Aorta (tissue), 5 donors: Measurements from ENCODE around the gene AP4S1. TPM values are rescaled to one million over a fixed set of nuclear protein-coding genes. Genes with fewer than 3 reads are reported as not detected.
"Not testable (repeated sequence)": the region's sequence is repeated elsewhere in the genome, so short reads cannot be mapped to it uniquely, and the experiment has no call there.

ENCODE experiments used
- ATAC-seq: fragments of 200-7000 bp; cut with Tn5 transposase; one replicate; pipeline ENCODE4 v1.9.1; 2022; ENCODE audit warnings: moderate library complexity; ENCODE audit not compliant: low FRiP score
- DNase-seq, 2 donors: peaks; one replicate each; pipeline ENCODE4 v3.0.0-alpha.2; 2020
- H3K27ac ChIP-seq, 2 donors: one replicate each; pipeline ENCODE4 v1.5.1; 2013; ENCODE audit warnings: low read length in 2 of 2, mild to moderate bottlenecking in 2 of 2, moderate library complexity in 2 of 2, control low read depth in 1 of 2, inconsistent platforms in 1 of 2, low read depth in 1 of 2
- H3K27me3 ChIP-seq, 2 donors: one replicate each; pipeline ENCODE4 v1.6.1; 2013; ENCODE audit warnings: control low read depth in 1 of 2, low read length in 1 of 2, mild to moderate bottlenecking in 1 of 2, moderate library complexity in 1 of 2; ENCODE audit not compliant: insufficient read depth in 2 of 2, control insufficient read depth in 1 of 2
- H3K36me3 ChIP-seq, 2 donors: one replicate each; pipeline ENCODE4 v1.6.1; 2013; ENCODE audit warnings: control low read depth in 1 of 2, low read length in 1 of 2, mild to moderate bottlenecking in 1 of 2; ENCODE audit not compliant: insufficient read depth in 2 of 2, control insufficient read depth in 1 of 2
- H3K4me1 ChIP-seq, 2 donors: one replicate each; pipeline ENCODE4 v1.6.1; 2013; ENCODE audit warnings: low read length in 2 of 2, control low read depth in 1 of 2, mild to moderate bottlenecking in 1 of 2, moderate library complexity in 1 of 2; ENCODE audit not compliant: insufficient read depth in 2 of 2, control insufficient read depth in 1 of 2
- H3K4me3 ChIP-seq, 2 donors: one replicate each; pipeline ENCODE4 v1.5.1; 2013; ENCODE audit warnings: low read length in 2 of 2, control low read depth in 1 of 2, mild to moderate bottlenecking in 1 of 2
- H3K9me3 ChIP-seq: one replicate; pipeline ENCODE4 v1.6.1; 2013; ENCODE audit warnings: mild to moderate bottlenecking, low read length; ENCODE audit not compliant: control insufficient read depth
- WGBS, 2 donors: extraction: QIAGEN DNeasy Blood & Tissue Kit; methylation state at CpG; one replicate each; pipeline ENCODE4 v1.1.7; 2013; 5-methylcytosine and 5-hydroxymethylcytosine counted together
- intact Hi-C, 2 donors: fragments of 100-400 bp; cut with DNase I; formaldehyde crosslinking; loops; one replicate each; pipeline versions ENCODE4 v1.14.2 to v1.15.0; 2022
- polyA plus RNA-seq, 2 donors: library from polyadenylated mRNA; stranded (reverse); fragments of 200-250 nt; gene quantifications; one replicate each; pipeline ENCODE4 v1.2.3, GENCODE V29; 2013
- total RNA-seq, 2 donors: library from RNA; stranded (reverse); fragmentation: NEBNext Ultra II Directional; extraction: Animal tissue kit (Norgen Biotek cat#: 25700); gene quantifications; one replicate each; pipeline ENCODE4 v1.2.1, GENCODE V29; 2021
- donor health status: healthy with polysubstance abuse.
- donor health status: Bipolar disorder and iron deficiency.
- donor health status: DM: no; HTN: no; CAD: no.
- donor health status: DM: no; HTN: no; CAD: no.
- donor health status: DM: yes; HTN: yes; CAD: no.

Gene AP4S1
- total and polyA plus RNA-seq, 4 donors = 7.1 to 20.2 (median 9.9) TPM

- H3K4me3 ChIP-seq, intact Hi-C loops, H3K4me1 ChIP-seq, ATAC-seq, H3K27me3 ChIP-seq, H3K9me3 ChIP-seq, DNase-seq, H3K27ac ChIP-seq: not testable (repeated sequence)
- WGBS, 2 donors = 97% methylated on average over 7 to 8 of the region's 8 CpGs
- peaks cover 5 to 12% of the 10 kb centered on the region in 2 donors for H3K36me3 ChIP-seq
Observed at GRCh38 chr14:31095817-31096216, 70.4 kb downstream of the AP4S1 start.

- Histone ChIP-seq H3K9me3 (no peaks in the 10 kb centered on the region), H3K4me3 (no peak overlapping the region), H3K27me3 (no peaks in the 10 kb centered on the region), H3K36me3 (peaks cover 8 to 12% of the 10 kb centered on the region in 2 donors), H3K4me1 (peaks cover 0 to under 1% of the 10 kb centered on the region in 2 donors), H3K27ac (no peak overlapping the region)
- 95% methylated on average over 6 of the region's 6 CpGs for WGBS, 2 donors
- intact Hi-C loops = no loop called here
- no peak for DNase-seq
- ATAC-seq = no peak
Observed at GRCh38 chr14:31096255-31096654, 70.8 kb downstream of the AP4S1 start.

GRCh38 chr14:31097081-31097480, 71.6 kb downstream of the AP4S1 start:
- H3K36me3 ChIP-seq = peaks cover 8 to 12% of the 10 kb centered on the region in 2 donors
- no peaks in the 10 kb centered on the region for H3K9me3 ChIP-seq
- intact Hi-C loops = no loop called here
- 81 to 98% methylated on average over 1 of the region's 1 CpG for WGBS, 2 donors
- no peak for DNase-seq
- no peaks in the 10 kb centered on the region for H3K27me3 ChIP-seq
- no peak overlapping the region for H3K4me3 ChIP-seq
- no peak for ATAC-seq
- no peak overlapping the region for H3K27ac ChIP-seq
- no peaks in the 10 kb centered on the region for H3K4me1 ChIP-seq

DNA sequence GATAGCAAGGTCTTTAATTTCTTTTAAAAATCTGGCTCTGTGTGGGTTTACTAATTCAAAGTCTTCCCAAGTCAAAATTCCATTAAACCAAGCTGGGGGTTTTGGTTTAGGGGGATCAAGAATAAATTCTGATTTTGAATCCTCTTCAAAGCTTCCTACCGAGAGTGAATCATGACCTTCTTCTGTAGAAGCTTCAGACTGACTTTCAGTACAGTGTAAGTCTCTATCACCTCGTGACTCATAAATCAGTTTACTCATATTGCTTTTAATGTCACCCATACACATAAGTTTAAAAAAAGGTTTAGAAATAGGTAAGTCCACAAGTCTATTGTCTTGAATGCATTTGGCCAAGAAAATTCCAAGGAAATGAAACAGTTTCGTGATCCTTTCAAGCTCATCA, 81.3 kb downstream of the AP4S1 start:
- intact Hi-C loops = no loop called here
- Histone ChIP-seq H3K27ac (no peak overlapping the region), H3K4me3 (no peak overlapping the region), H3K36me3 (peaks cover 3 to 6% of the 10 kb centered on the region in 2 donors), H3K9me3 (no peaks in the 10 kb centered on the region), H3K4me1 (no peaks in the 10 kb centered on the region), H3K27me3 (no peaks in the 10 kb centered on the region)
- WGBS, 2 donors = 83 to 85% methylated on average over 3 of the region's 3 CpGs
- ATAC-seq = no peak
- DNase-seq = no peak

GRCh38 chr14:31109257-31109656, 83.8 kb downstream of the AP4S1 start:
- Histone ChIP-seq H3K27me3 (no peaks in the 10 kb centered on the region), H3K36me3 (peaks cover 5 to 10% of the 10 kb centered on the region in 2 donors), H3K4me1 (no peaks in the 10 kb centered on the region), H3K27ac (no peak overlapping the region), H3K9me3 (no peaks in the 10 kb centered on the region), H3K4me3 (no peak overlapping the region)
- intact Hi-C loops = no loop called here
- DNase-seq = no peak
- ATAC-seq = no peak
- 87 to 88% methylated on average over 11 of the region's 11 CpGs for WGBS, 2 donors

GRCh38 chr14:31110872-31111271, 85.4 kb downstream of the AP4S1 start:
- no peaks in the 10 kb centered on the region for H3K9me3 ChIP-seq
- peaks cover 7 to 10% of the 10 kb centered on the region in 2 donors for H3K36me3 ChIP-seq
- 88 to 93% methylated on average over 2 of the region's 2 CpGs for WGBS, 2 donors
- no peak overlapping the region for H3K4me3 ChIP-seq
- no peaks in the 10 kb centered on the region for H3K4me1 ChIP-seq
- H3K27ac ChIP-seq = no peak overlapping the region
- DNase-seq (no peak), ATAC-seq (no peak)
- intact Hi-C loops = loop anchor here in 1 of 2 donors (10.0 kb wide), 1 partner anchor 244 kb away; no protein-coding TSS in a partner anchor
- no peaks in the 10 kb centered on the region for H3K27me3 ChIP-seq

DNA sequence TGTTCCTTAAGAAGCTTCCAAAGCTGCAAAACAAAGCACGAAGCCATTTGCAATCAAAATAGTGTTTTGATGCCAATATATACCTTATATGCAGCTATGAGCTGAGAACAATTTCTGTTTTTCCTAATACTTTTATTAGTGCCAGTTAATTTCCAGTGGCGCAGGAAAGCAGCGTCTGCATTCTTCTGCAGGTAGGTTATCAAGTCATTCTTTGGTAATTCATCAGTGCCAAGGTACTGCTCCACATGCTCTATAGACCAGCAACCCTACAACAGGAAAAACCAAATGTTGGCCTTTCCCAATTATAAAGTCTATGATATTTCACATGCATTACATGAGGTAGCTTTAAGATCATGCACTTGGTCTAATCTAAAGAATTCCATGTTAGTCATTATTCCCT, 88.3 kb downstream of the AP4S1 start:
- intact Hi-C loops = loop anchor here in 1 of 2 donors (10.0 kb wide), 1 partner anchor 241 kb away; no protein-coding TSS in a partner anchor
- Histone ChIP-seq H3K4me3 (no peak overlapping the region), H3K27ac (no peak overlapping the region), H3K36me3 (peaks cover 6 to 7% of the 10 kb centered on the region in 2 donors), H3K4me1 (no peaks in the 10 kb centered on the region), H3K9me3 (no peaks in the 10 kb centered on the region), H3K27me3 (no peaks in the 10 kb centered on the region)
- DNase-seq = no peak
- ATAC-seq = no peak
- WGBS, 2 donors = 87% methylated on average over 3 of the region's 3 CpGs

DNA sequence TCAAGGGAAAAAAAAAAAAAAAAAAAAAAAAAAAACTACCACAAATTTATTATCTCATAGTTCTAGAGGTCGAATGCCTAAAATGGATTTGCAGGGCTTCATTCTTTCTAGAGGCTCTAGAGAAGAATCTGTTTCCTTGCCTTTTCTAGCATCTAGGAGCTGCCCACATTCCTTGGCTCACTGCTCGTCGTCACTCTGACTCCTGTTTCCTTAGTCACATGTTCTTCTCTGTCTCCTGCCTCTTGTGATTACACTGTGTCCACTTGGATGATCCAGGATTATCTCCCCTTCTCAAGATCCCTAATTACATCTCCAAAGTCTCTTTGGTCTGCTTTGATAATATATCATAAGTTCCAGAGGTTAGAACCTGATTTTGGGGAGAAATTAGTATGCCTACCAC, 93.4 kb downstream of the AP4S1 start:
- no peak overlapping the region for H3K4me3 ChIP-seq
- ATAC-seq = no peak
- no peak for DNase-seq
- 36 to 56% methylated on average over 3 of the region's 3 CpGs for WGBS, 2 donors
- H3K36me3 ChIP-seq = peaks cover 2 to 10% of the 10 kb centered on the region in 2 donors
- intact Hi-C loops = loop anchor here in 1 of 2 donors (10.0 kb wide), 1 partner anchor 236 kb away; no protein-coding TSS in a partner anchor
- no peak overlapping the region for H3K27ac ChIP-seq
- H3K9me3 ChIP-seq = no peaks in the 10 kb centered on the region
- H3K4me1 ChIP-seq = no peaks in the 10 kb centered on the region
- H3K27me3 ChIP-seq = no peaks in the 10 kb centered on the region

DNA sequence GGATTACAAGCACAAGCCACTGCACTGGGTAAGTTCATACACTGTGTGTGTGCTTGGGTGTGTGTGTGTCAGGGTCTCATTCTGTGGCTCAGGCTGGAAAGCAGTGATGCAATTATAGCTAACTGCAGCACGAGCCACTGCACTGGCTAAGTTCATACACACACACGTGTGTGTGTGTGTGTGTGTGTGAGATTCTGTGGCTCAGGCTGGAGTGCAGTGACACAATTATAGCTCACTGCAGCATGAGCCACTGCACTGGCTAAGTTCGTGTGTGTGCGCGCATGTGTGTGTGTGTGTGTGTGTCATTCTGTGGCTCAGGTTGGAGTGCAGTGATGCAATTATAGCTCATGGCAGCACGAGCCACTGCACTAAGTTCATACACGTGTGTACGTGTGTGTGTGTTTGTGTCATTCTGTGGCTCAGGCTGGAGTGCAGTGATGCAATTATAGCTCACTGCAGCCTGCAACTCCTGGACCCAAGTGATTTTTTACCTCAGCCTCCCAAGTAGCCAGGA, 96.7 kb downstream of the AP4S1 start:
- DNase-seq = no peak
- peaks cover 2 to 10% of the 10 kb centered on the region in 2 donors for H3K36me3 ChIP-seq
- no peaks in the 10 kb centered on the region for H3K4me1 ChIP-seq
- no peak overlapping the region for H3K27ac ChIP-seq
- no peak overlapping the region for H3K4me3 ChIP-seq
- 75 to 77% methylated on average over 8 of the region's 8 CpGs for WGBS, 2 donors
- intact Hi-C loops = loop anchor here in 1 of 2 donors (10.0 kb wide), 1 partner anchor 233 kb away; no protein-coding TSS in a partner anchor
- ATAC-seq = no peak
- no peaks in the 10 kb centered on the region for H3K27me3 ChIP-seq
- H3K9me3 ChIP-seq = no peaks in the 10 kb centered on the region
